Mammary epithelial cell (primary cell): ENCODE results near the gene ARHGAP25.
A peak's percentile ranks its signal among the peaks of the same experiment; 100 is the strongest.

Experiments used
- EZH2 ChIP-seq: IDR thresholded peaks from 2 replicates; pipeline ENCODE4 v1.6.1; 2012; ENCODE audit warnings: low read length, inconsistent platforms, borderline replicate concordance
- TF ChIP-seq, protein P1 (sequence below), 2 donors: IDR thresholded peaks in 1 of 2; conservative IDR thresholded peaks in 1 of 2; 2 replicates each; pipeline ENCODE4 v1.5.1; 2011 to 2012; ENCODE audit warnings: inconsistent platforms in 2 of 2, low read length in 2 of 2, mild to moderate bottlenecking in 2 of 2, control low read depth in 1 of 2, low read depth in 1 of 2; ENCODE audit not compliant: insufficient read depth in 1 of 2; ENCODE audit errors: extremely low read depth in 1 of 2

- TF ChIP-seq, protein P1, sequence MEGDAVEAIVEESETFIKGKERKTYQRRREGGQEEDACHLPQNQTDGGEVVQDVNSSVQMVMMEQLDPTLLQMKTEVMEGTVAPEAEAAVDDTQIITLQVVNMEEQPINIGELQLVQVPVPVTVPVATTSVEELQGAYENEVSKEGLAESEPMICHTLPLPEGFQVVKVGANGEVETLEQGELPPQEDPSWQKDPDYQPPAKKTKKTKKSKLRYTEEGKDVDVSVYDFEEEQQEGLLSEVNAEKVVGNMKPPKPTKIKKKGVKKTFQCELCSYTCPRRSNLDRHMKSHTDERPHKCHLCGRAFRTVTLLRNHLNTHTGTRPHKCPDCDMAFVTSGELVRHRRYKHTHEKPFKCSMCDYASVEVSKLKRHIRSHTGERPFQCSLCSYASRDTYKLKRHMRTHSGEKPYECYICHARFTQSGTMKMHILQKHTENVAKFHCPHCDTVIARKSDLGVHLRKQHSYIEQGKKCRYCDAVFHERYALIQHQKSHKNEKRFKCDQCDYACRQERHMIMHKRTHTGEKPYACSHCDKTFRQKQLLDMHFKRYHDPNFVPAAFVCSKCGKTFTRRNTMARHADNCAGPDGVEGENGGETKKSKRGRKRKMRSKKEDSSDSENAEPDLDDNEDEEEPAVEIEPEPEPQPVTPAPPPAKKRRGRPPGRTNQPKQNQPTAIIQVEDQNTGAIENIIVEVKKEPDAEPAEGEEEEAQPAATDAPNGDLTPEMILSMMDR (conservative IDR thresholded peaks at IDR 0.05 in 1 of 2, IDR thresholded peaks at IDR 0.05 in 1 of 2; ENCODE audit: extremely low read depth in 1 of 2, insufficient read depth in 1 of 2, low read depth in 1 of 2, low read length in 2 of 2): peak; percentile 86 to 89
- no peak for TF ChIP-seq EZH2
These were observed 19.1 kb upstream of the ARHGAP25 start for GRCh38 chr2:68715353-68716041.
